Embryonic facial prominence (tissue), 1 donor: ENCODE data around the gene NPM3.
"Not testable (repeated sequence)": the region's sequence is repeated elsewhere in the genome, so short reads cannot be mapped to it uniquely, and the experiment has no call there.

Experiments
- DNase-seq: peaks from one replicate; pipeline ENCODE4 v3.0.0-alpha.2; 2016; ENCODE audit errors: extremely low spot score

Gene NPM3

DNA sequence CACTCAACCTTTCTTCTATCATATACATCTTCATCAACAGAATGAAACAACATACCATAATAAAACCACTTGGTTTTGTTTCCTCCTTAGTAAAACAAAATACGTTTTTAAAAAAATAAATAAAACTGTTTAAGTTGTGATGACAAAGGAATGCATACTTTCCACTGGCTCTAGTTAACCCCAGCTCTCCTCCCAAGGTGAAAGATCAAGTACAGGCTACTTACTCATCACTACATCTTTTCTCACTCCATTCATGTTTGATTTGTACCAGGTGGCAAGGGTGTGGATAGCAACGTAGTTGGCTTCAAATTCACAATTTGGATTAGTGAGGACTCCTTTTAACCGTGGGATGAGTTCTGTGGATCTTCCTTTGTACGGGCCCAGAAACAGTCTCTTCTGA lies 20.3 kb upstream of the NPM3 start:
- no peak for DNase-seq

DNA sequence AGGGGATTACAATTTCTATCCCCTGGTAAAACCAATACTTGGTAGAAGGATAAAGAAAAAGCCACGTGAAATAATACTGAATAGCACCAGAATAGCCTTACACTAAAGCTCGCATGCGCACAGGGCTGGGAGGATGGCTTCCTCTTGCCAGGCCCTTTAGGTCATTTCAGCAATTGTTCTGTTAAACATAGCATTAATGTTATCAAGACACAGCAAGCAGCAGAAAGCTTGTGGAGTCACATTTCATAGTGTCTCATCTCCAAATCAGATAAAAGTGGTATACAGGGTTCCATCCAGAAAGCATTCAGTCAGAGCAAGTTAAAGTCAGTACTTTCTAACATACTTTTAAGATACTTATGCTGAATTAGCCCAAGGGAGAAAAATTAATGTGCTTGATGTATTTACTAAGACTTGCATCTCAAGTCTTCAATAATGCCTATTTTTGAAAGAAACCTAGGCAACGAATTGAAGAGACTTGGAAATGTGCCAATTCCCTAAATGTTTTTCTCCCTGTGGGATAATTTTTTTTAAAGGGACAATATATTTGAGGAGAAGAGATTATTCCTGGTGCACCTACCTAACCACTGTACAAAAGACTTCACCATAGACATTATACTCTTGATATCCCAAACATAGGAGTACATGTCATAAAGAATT lies 14.3 kb upstream of the NPM3 start:
- no peak for DNase-seq

DNA sequence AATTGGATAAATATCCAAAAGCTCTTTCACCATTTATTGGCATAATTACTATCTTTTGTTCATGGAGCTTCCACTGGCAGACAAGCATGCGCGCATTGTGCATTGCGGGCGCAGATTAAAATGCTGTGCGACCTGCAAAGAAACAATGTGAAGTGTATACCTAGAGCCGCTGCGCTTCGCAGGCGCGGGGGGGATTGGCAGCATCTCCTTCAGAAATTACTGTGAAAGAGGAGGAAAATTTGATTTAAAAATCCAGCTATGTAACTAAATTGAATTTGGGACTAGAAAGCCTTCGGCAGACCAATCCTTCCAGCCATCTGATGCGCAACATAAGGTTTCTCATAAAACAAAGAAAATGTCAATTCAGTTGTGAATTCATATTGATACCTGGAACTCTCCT lies 10.3 kb upstream of the NPM3 start:
- DNase-seq, result no peak

DNA sequence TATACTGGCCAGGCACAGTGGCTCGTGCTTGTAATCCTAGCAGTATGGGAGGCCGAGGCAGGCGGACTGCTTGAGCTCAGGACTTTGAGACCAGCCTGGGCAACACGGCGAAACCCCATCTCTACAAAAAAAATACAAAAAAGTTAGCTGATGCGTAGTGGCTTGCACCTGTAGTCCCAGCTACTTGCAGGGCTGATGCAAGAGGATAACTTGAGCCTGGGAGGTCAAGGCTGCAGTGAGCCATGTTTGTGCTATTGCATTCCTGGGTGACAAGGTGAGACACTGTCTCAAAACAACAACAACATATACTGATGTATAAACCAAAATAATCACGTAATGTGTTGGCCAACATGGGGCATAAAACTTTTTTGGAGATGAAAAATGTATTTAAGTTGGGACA lies 6.4 kb upstream of the NPM3 start:
- no peak for DNase-seq

DNA sequence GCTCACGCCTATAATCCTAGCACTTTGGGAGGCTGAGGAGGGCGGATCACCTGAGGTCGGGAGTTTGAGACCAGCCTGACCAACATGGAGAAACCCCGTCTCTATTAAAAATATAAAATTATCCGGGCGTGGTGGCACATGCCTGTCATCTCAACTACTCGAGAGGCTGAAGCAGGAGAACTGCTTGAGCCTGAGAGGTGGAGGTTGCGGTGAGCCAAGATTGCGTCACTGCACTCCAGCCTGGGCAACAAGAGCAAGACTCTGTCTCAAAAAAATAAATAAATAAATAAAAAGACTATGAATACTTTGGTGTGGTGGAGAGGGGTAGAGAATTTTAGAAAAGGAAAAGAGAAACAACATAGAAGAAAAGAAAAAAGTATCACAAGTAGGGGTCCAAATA lies 6.0 kb upstream of the NPM3 start:
- not testable (repeated sequence) for DNase-seq

DNA sequence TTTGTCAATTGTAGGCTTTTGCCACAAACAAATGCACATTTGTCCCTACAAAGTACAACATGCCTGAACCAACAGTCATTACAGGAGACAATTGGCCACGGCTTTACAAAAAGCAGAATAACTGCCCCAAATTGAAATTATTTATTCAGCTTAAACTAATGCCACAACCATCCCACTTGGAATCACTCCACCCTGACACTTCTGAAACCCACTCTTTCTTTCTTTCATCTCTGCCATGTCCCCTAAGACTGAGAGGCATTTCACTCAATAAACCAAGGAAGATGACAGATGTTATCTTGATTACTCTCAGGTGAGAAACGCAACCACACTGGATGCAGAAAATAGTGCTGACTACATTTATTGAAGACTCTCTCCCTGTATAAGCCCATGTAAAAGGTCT lies 2.6 kb upstream of the NPM3 start:
- DNase-seq, result no peak

DNA sequence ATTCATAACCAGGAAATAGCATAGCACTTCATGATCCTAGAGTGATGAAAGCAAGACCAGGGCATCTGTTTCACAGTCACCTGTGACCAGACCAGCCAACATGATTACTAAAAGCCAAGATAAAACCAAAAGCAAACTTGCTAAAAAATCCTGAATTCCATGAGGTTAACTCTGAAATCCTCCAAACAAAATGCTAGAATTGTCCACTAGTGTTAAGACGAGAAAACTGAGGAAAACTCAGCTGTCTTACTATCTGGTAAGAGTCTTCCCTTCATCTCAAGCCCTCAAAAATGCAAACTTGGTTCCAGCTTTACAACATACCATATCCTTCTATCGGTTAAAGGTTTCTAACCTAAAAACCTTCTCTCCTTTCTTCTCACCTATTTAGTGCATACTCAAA lies 1.3 kb upstream of the NPM3 start:
- DNase-seq, result no peak

DNA sequence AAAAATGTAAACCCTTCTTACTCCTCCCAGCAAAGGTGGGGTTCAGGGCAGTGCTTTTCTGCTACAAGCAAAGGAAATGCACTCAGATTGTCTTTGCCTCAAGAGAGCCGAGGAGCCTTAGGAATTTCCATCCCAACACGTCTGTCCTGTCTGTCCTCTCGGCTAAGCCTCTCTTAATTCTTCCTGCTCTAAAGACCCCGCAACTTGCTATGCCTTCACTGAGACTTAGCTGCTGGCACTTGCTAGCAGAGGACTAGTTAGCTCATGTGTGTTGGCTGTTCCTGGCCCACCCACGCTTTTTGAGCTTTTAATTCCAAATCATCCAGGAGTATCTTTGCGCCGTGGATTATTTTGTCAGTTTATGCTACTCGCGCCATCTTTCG lies 481 bp upstream of the NPM3 start:
- no peak for DNase-seq

DNA sequence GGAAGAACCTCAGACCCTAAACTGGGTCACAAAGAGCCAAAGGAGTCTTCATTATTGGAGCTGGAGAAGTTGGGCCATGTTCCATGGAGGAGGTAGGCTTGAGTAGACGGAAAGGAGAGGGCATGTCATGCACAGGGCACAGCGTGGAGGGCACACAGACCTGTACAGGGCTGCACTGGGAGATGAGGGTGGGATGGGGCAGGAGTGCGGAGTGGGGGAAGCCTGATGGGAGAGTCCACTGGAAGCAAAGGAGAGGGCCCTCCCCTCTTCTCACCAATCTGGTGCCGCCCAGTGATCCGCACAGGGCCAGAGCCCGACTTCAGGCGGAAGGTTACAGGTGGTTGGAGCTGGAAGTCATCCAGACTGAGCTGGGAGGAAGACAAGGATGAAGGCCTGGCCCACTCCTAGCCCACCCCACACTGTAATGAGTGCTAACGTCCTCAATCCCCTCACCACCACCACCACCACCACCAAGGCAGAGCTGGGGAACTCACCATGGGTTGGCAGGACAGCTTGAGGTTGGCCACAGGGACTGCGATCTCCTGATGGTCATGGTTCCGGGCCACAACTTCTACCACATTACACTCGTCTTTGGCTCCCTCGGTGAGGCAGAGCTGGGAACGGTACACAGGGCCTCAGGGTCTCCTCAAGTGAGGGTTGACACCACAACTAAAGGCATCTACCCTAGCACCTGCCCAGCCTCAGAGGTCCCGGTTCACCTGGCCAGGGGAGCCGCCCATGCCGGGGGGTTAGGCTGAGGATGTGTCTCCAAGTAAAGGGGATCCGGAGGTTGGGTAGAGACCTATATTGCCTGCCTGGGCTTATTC lies 1.0 kb downstream of the NPM3 start:
- no peak for DNase-seq

DNA sequence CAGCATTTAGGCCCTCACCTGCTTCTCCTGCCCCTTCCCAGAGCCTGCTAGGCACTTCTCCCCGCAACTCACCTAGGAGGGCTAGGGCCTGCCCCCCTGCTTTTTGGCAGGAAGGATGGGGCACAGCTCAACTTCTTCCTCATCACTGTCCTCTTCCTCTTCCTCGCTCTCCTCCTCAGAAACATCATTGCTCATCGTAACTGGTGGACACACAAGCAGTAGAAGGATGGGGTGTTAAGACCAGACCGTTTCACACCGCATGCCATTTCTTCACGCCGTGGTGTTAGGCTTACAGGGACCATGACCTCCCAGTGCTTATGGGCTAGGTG lies 1.6 kb downstream of the NPM3 start:
- DNase-seq, result no peak

DNA sequence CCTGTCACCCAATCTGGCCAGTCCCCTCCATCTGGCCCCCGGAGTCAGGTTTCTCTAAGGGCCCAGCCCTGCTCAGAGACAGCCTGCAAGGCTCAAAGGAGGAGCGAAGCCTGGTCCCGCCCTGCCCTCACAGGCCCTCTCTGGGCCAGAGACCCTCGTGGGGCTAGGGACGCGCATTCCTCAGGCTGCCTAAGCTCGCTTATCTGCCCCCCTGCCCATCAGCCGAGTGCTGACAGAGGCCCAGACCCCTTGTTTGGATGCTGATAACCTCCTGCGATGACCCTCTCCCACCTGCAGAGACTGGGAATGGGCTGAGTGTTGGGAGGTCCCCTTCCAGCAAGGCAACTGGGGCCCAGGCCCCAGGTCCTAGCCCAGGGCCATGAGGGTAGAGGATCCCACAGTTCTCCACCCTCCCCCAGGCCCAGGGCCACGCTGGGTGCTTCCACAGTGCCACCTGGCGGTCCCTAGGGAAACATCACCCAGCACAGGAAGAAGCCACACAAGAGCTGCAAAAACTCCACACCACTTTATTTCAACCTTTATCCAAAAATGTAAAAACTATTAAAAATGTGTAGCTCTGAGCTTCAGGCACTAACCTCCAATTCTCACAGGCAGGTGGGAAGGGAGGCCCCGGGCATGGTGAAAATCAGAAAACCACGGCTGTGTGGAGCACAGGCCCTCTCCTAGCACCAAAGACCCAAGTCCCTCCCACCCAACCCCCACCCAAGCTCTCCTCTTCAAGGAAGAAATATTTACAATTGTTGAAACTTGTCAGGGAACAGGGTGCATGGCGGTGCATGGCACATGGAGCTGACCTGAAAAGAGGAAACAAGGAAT lies 2.2 kb downstream of the NPM3 start:
- no peak for DNase-seq

DNA sequence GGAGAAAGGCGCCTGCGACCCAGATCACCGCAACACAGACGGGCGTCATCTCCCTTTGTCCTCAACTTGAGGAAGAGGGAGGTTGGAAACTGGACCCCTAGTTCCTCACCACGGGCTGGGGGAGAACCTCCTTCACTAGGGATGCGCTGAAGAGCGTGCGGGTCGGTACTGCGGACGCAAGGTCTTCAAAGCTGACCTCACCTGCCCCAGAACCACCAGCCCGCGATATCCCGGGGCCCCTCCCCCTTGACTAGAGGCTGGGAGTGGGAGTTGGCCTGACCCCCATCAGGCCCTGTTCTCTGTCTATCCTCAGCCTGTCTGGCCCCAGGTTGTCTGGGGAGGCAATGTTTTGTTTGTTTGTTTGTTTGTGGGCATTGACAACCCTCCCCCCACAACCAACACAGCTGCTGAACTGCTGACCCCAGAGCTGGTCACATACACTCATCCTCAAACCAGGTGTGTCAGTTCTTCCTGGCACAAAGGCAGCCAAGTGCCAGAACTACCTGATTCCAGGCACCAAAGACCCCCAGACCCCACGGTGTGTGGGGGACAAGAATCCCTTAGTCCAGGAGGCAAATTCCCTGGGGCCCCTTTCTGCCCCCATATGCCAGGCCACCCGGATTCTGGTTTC lies 2.9 kb downstream of the NPM3 start:
- DNase-seq, result no peak

DNA sequence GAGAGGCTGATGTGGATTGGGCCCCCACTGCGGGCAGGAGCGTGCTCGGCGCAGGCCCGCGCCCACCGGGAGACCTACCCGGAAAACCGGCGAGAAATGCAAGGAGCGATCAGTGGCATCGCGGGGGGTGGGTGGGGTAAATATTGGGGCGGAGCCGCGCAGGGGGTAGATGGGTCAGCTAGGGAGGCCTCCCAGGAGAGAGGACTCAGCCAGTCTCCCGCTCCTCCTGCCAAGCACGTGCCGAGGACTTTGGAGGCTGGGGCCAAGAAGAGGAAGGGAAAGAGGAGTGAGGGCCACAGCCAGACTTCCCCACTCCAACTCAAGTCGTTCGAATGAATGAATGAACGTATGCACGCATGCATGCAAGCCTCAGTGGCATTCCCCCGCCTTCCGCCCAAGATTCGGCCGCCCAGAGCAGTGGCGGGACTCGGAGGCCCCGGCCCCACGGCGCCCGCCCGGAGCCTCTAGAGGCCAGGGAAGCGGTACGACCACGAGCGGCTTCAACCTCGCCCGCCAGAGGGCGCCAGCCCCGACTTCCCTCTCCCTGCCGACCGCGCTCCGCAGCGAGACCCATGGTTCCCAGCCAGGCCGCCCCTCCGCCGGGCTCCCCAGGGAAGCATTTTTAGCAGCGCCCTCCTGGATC lies 3.6 kb downstream of the NPM3 start:
- no peak for DNase-seq

DNA sequence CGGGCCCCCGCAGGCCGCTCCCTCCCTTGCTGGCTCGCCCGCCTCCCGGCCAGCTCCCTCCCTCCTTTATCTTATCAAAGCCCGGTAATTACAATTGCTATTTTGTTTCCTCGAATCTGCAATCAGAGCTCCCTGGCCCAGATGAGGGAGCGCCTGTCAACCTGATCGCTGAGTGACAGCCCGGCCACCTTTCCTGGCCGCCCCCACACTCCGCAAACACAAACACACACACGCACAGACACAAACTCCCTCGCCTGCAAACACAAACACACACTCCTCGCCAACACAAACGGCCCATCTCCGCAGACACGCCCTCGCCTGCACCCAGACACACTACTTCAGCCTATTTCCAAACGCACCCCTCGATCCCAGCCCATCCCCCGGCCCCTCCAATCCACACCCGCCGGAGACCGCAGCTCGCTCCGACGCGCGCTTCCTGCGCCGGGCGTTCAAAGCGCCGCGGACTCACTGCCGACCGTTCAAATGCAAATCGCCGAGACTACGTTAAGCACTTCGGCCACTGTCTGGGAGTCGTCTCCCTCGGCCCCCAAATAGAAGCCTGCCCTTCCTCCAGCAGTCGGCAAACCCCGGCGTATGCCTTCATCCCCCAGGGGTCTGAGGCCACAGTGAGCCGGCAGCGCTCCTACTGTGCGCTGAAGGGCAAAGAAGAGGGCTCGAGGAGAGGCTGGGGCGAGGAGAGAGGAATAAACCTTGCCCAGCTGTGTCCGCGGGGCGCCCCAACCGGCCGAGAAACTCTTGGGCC lies 4.3 kb downstream of the NPM3 start:
- DNase-seq, result no peak

DNA sequence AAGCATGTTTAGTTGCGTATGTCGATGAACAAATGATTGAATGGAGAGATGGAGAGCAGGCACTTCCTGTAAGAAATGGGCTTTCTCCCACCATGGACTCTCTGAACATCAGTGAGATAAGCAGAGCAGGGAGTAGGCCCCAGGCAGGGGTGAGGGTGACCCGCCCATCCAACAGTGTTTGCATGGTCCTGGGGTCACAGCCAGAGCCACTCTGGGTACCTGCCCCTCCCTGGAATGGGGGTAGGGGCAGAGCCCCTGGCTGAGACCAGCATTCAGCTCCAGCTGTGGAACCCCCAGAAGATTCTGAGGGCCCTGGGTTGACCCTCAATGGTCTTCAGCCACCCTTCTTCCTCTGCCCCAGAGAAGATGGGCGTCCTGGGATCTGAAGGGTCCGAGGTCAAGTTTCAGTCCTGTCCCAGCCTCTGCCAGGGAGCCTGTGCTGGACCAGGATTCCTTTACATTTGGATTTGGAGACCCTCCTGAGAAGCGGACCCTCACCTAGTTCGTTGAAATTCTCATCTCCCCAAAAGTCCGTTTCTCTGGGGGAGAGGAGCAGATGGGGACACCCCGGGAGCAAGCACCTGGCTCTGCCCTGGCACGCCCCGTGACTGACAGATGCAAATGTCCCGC lies 5.0 kb downstream of the NPM3 start:
- no peak for DNase-seq

DNA sequence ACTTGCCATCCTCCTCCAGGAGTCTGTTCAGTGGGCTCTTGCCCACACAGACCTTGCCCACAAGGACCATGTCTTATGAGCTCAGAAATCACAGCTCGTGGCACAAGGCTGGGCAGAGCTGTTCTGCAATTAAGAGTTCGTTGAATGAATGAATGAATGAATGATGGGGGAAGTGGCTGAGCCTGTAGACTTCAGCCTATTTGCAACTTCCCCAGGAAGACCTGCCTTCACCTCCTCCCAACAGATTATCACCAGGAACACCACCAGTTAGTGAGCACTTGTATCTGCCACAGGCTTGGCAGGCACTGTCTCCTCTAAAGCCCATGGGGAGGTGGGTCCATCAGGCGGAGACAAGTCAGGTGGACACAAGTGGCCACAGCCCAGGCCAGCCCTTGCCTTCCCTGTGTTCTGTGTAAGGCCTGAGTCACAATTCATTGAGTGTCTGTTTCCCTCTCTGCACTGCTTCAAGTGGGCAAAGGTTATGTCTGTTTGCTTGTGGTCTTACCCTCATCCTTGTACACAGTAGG lies 5.6 kb downstream of the NPM3 start:
- DNase-seq, result no peak

DNA sequence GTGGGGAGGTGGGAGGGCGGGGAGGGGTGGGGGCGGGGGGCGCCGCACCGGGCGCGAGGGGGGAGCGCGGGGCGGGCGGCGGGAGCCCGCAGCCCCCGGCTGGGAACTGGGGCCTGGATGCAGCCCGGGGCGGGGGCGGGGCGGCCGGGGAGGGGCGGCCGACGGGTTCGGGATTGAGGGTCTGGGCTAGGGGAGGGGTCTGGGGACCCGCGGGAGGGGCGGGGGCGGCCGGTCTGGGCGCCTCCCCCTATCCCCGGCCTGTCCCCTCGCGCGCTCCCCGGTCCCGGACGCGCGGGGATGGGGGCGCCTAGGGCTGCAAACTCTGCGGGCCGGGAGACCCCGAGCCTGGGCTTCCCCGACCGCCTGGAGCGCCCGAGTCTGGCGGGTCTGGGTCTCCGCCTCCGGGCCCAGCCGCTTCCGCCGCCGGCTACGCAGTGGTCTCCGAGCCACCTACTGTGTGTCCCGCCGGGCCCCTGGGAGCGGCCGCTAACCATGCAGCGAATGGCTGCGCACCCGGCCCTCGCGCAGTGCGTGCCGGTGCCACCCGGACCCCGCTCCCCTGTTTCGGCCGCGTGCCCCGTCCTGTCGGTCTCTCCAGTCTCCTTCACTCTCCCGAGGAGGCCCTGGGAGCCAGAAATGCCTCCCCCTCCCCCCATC lies 7.0 kb downstream of the NPM3 start:
- DNase-seq, result no peak

DNA sequence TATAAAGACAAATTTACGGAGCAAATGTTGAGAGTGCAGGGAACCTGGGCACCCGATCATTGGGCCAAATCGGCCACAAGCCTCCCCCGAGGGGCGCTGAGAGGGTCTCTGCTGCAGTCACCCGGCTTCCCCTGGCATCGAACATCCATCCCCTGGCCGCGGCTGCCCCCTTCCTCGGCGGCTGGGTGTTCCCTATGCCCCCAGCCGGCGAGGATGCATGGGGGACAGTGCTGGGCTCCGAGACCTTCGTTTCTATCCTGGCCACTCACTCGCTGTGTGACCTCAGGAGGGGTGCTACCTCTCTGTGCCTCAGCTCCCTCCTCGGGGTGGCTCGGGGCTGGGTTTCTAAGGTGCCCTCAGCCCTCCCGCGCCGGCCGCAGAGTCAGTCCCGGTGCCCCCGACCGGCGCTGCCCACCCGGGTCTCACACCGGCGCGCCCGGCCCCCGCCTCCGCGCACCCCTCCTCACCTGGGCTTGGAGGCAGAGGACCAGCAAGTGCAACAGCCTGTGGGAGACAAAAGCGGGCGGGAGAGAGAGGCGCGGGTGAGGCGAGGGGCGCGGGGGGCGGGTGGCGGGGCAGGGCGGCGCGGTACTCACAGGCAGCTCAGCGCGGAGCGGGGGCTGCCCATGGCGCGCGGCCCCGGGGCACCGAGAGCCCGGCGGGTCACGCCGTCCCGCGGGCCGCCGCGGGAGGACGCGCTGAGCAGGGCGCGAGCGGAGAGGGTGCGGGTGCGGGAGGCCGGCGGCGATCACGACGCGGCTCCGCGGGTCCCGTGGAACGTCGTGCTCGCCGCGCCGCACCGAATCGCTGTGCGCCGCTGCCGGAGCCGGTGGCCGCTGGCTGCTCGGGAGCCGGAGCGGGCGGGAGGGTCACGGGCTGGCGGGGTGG lies 7.7 kb downstream of the NPM3 start, which contains the start of gene FGF8:
FGF8 (minus strand) TSS at position 842 of the 888 bp plus-strand sequence; CDS start at position 628, 214 bp downstream.
- DNase-seq, result no peak
